Measurements from ENCODE around the gene PRICKLE2. TPM values are rescaled to one million over a fixed set of nuclear protein-coding genes. Genes with fewer than 3 reads are reported as not detected.
A peak's percentile ranks its signal among the peaks of the same experiment; 100 is the strongest.

The PRICKLE2 gene
- total and polyA plus RNA-seq, 10 of the 15 experiments (the other 5 are each of a cell fraction or from before 2014, with no cell fraction given): 0.11 to 2.6 (median 0.69) TPM

GRCh38 chr3:64105816-64106215, 119.5 kb downstream of the PRICKLE2 start (continued):
- no peak for TF ChIP-seq MEF2A (IDR thresholded peaks at IDR 0.05; ENCODE audit: insufficient read depth, low read depth, low read length)
- TF ChIP-seq CREM (IDR thresholded peaks at IDR 0.05; ENCODE audit: low read depth): no peak

GRCh38 chr3:64104691-64105111, 120.6 kb downstream of the PRICKLE2 start:
- WGBS (ENCODE audit: insufficient coverage, insufficient replicate concordance, low lambda C conversion rate, missing lambda C conversion rate): 33% methylated on average over 3 of the region's 3 CpGs
- Histone ChIP-seq H2AFZ (ENCODE audit: control insufficient read depth, low read depth, low read length) (no peak overlapping the region), H3K36me3 (ENCODE audit: control insufficient read depth in 2 of 2, insufficient read depth in 2 of 2, low read length in 1 of 2) (no peaks in the 10 kb centered on the region), H4K20me1 (ENCODE audit: control insufficient read depth, insufficient read depth) (no peaks in the 10 kb centered on the region), H3K27ac (ENCODE audit: control insufficient read depth, insufficient read depth) (no peak overlapping the region), H3K27me3 (replicated peaks in 1 of 2; ENCODE audit: control insufficient read depth in 2 of 2, insufficient read depth in 2 of 2, low read length in 1 of 2) (no peaks in the 10 kb centered on the region; a peak in 1 of 4 replicates), H3K4me1 (ENCODE audit: control insufficient read depth, insufficient read depth, low read length) (no peaks in the 10 kb centered on the region), H3K4me2 (ENCODE audit: control insufficient read depth, insufficient read depth) (no peak overlapping the region), H3K4me3 (no peak overlapping the region), H3K9ac (ENCODE audit: control insufficient read depth, insufficient read depth, low read length) (no peak overlapping the region), H3K79me2 (ENCODE audit: control insufficient read depth, insufficient read depth, low read length) (no peaks in the 10 kb centered on the region), H3K9me3 (replicated peaks; ENCODE audit: control insufficient read depth, insufficient read depth, low read length) (no peaks in the 10 kb centered on the region)
- in situ Hi-C loops (cut with MboI): no loop called here
- ChIA-PET RAD21 (ENCODE audit: unreplicated experiment) (interaction anchor here (0.5 to 1.2 kb wide), 2 partner anchors 48 to 924 kb away, joined by 3 to 4 read pairs; no protein-coding TSS in a partner anchor), CTCF (interaction anchor here (1.7 to 1.9 kb wide), 3 partner anchors 9 to 74 kb away, joined by 4 to 8 read pairs (median 6); no protein-coding TSS in a partner anchor), POLR2A (interaction anchor here (0.5 kb wide), 1 partner anchor 821 kb away, joined by 4 read pairs; no protein-coding TSS in a partner anchor), SMC1A (ENCODE audit: uncharacterized antibody, unreplicated experiment) (interaction anchor here (0.7 to 2.5 kb wide), 7 partner anchors 12 to 271 kb away, joined by 3 to 9 read pairs (median 3); partner anchors contain the start of gene PRICKLE2)
- BruUV-seq (replicated peaks): no TSS peak
- DNase-seq (ENCODE audit: low read depth, low spot score) (no peak), ATAC-seq (peak; percentile 55), FAIRE-seq (no peak)
- intact Hi-C loops (cut with micrococcal nuclease; ENCODE audit: unreplicated experiment): no loop called here
- TF ChIP-seq BRCA1 (IDR thresholded peaks at IDR 0.05; ENCODE audit: low read depth, low read length): no peak
- TF ChIP-seq JUNB (IDR thresholded peaks at IDR 0.05): 0 out of 2 replicates have a peak, but pooled peaks have one; percentile 9
- TF ChIP-seq RUNX3 (IDR thresholded peaks at IDR 0.05; ENCODE audit: low read length): 0 out of 2 replicates have a peak, but pooled peaks have one; percentile 20
- TF ChIP-seq SIN3A (IDR thresholded peaks at IDR 0.05; ENCODE audit: low read depth, low read length): no peak
- no peak for TF ChIP-seq CREB1 (IDR thresholded peaks at IDR 0.05; ENCODE audit: low read depth)

All from GM12878 (cell line).